Kidney (tissue), 14 donors: ENCODE measurements around the gene FTH1. TPM values are rescaled to one million over a fixed set of nuclear protein-coding genes. Genes with fewer than 3 reads are reported as not detected.

ENCODE experiments used
- DNase-seq, 5 donors: peaks; one replicate each; pipeline ENCODE4 v3.0.0-alpha.2; 2013 to 2020
- FAIRE-seq: peaks from 2 replicates; lab custom pipeline; 2012; peaks lifted over from hg19 to GRCh38; lab: Jason Lieb, UNC
- H3K27ac ChIP-seq, 2 donors: one replicate each; pipeline ENCODE4 v1.7.0; 2013; ENCODE audit warnings: low read depth in 2 of 2, low read length in 2 of 2, inconsistent platforms in 1 of 2
- H3K27me3 ChIP-seq: one replicate; pipeline ENCODE4 v1.7.1; 2013; ENCODE audit warnings: low read length, inconsistent platforms; ENCODE audit not compliant: control insufficient read depth, insufficient read depth
- H3K36me3 ChIP-seq, 3 donors: one replicate each; pipeline versions ENCODE4 v1.7.0 to v1.7.1; 2013; ENCODE audit warnings: low read length in 3 of 3, control low read depth in 1 of 3, inconsistent platforms in 1 of 3; ENCODE audit not compliant: insufficient read depth in 3 of 3, control insufficient read depth in 2 of 3
- H3K4me1 ChIP-seq, 3 donors: one replicate each; pipeline versions ENCODE4 v1.7.0 to v1.7.1; 2013; ENCODE audit warnings: low read length in 3 of 3, inconsistent platforms in 1 of 3, low read depth in 1 of 3; ENCODE audit not compliant: control insufficient read depth in 2 of 3, insufficient read depth in 2 of 3
- H3K4me3 ChIP-seq, 3 donors: one replicate each; pipeline versions ENCODE4 v1.7.0 to v1.8.1; 2013; ENCODE audit warnings: low read length in 3 of 3, control low read depth in 1 of 3, inconsistent platforms in 1 of 3
- H3K9ac ChIP-seq, 3 donors: one replicate each; pipeline versions ENCODE4 v1.7.0 to v1.7.1; 2013; ENCODE audit warnings: low read length in 3 of 3, control low read depth in 1 of 3, inconsistent platforms in 1 of 3
- H3K9me3 ChIP-seq, 3 donors: one replicate each; pipeline versions ENCODE4 v1.7.0 to v1.7.1; 2013; ENCODE audit warnings: low read length in 3 of 3, control low read depth in 1 of 3, inconsistent platforms in 1 of 3; ENCODE audit not compliant: control insufficient read depth in 2 of 3, insufficient read depth in 1 of 3
- CTCF ChIP-seq: IDR thresholded peaks from 3 replicates; pipeline ENCODE4 v1.5.1; 2012; ENCODE audit warnings: mild to moderate bottlenecking, moderate library complexity, borderline replicate concordance; ENCODE audit not compliant: insufficient read depth; ENCODE audit errors: extremely low read depth
- intact Hi-C: fragments of 100-400 bp; cut with DNase I; formaldehyde crosslinking; loops from one replicate; pipeline ENCODE4 v1.11.1; 2022
- polyA plus RNA-seq: library from polyadenylated mRNA; stranded (reverse); fragments of 350-450 nt; fragmentation: Illumina TruSeq; extraction: RNeasy Lipid Tissue Mini Kit (QIAGEN cat#74804); gene quantifications from one replicate; pipeline ENCODE4 v1.2.3, GENCODE V29; 2014; ENCODE audit warnings: low read depth, low replicate concordance; ENCODE audit not compliant: insufficient read depth
- total RNA-seq: library from RNA; stranded (reverse); fragmentation: NEBNext Ultra II Directional; extraction: Animal tissue kit (Norgen Biotek cat#: 25700); gene quantifications from one replicate; pipeline ENCODE4 v1.2.1, GENCODE V29; 2021
- donor health status: control.
- donor health status: control.
- donor health status: control.
- donor health status: control.
- donor health status: control.
- donor health status: DM: yes; HTN: yes; CAD: no.
- donor health status: Normal renal cell carcinoma (clear cell type).

The FTH1 gene
- total and polyA plus RNA-seq, 2 donors from 2014 or later = 3,221 to 7,914 TPM

DNA sequence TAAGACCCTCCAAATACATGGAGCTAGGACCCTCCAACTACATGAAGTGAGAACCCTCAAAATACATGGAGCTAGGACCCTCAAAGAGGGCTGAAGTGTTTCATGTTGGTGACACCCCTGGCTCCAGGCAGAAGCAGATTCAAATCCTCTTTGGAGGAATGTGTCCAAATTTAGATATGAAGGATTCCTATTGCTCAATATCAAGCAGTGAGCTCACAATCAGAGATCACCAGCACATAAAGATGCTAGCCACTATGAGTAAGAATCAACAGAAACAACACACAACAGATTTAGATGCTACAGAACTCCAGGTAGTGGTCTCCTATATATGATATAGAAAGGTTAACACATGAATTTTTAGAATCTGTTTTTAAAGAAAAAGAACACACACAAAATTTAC is 38.8 kb downstream of the FTH1 start:
- Histone ChIP-seq H3K4me3 (no peak overlapping the region), H3K36me3 (no peaks in the 10 kb centered on the region), H3K9ac (no peak overlapping the region), H3K9me3 (no peaks in the 10 kb centered on the region), H3K4me1 (peaks cover 0 to 7% (median 5%) of the 10 kb centered on the region in 3 donors), H3K27me3 (no peaks in the 10 kb centered on the region), H3K27ac (no peak overlapping the region)
- TF ChIP-seq CTCF = no peak
- intact Hi-C loops = no loop called here
- FAIRE-seq (no peak), DNase-seq (no peak)

DNA sequence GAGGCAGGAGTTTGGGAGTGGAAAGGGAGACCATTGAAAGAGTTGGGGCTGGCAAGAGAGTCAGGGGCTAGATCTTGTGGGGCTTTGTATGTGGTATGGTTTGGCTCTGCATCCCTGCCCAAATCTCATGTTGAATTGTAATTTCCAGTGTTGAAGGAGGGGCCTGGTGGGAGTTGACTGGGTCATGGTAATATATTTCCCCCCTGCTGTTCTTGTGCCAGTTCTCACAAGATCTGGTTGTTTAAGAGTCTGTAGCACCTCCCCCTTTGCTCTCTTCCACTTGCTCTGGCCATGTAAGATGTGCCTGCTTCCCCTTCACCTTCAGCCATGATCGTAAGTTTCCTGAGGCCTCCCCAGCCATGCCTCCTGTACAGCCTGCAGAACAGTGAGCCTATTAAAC is 39.9 kb downstream of the FTH1 start:
- no peak for DNase-seq
- no peak overlapping the region for H3K9ac ChIP-seq
- no peaks in the 10 kb centered on the region for H3K27me3 ChIP-seq
- no peak for TF ChIP-seq CTCF
- intact Hi-C loops = no loop called here
- peaks cover 6 to 16% (median 15%) of the 10 kb centered on the region in 3 donors for H3K4me1 ChIP-seq
- no peaks in the 10 kb centered on the region for H3K9me3 ChIP-seq
- H3K4me3 ChIP-seq = no peak overlapping the region
- FAIRE-seq = no peak
- no peaks in the 10 kb centered on the region for H3K36me3 ChIP-seq
- H3K27ac ChIP-seq = no peak overlapping the region

GRCh38 chr11:61926235-61926634 is 41.2 kb downstream of the FTH1 start:
- Histone ChIP-seq H3K27me3 (no peaks in the 10 kb centered on the region), H3K4me3 (no peak overlapping the region), H3K27ac (no peak overlapping the region), H3K4me1 (peaks cover 6 to 16% (median 15%) of the 10 kb centered on the region in 3 donors), H3K36me3 (no peaks in the 10 kb centered on the region), H3K9me3 (no peaks in the 10 kb centered on the region), H3K9ac (no peak overlapping the region)
- TF ChIP-seq CTCF = no peak
- intact Hi-C loops = no loop called here
- DNase-seq = no peak
- FAIRE-seq = no peak

DNA sequence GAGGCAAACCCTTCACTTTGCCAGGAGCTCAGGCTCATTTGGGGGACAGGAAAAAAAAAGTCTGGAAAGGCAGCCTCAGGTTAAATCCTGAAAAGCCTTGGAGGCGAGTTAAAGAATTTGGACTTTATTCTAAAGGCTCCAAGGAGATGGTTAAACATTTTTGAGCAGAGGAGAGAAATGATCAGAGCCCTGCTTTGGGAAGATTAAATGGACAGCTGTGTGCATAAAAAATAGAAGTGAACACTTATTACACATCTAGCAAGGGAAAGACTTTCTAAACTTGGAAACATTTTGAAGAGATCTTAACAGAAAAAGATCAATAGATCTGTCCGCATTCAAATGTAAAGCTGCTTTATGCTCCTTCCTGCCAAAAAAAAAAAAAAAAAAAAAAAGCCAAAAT is 41.7 kb downstream of the FTH1 start:
- no peak for TF ChIP-seq CTCF
- peaks cover 6 to 16% (median 15%) of the 10 kb centered on the region in 3 donors for H3K4me1 ChIP-seq
- no peaks in the 10 kb centered on the region for H3K36me3 ChIP-seq
- intact Hi-C loops = no loop called here
- no peaks in the 10 kb centered on the region for H3K9me3 ChIP-seq
- FAIRE-seq = no peak
- H3K27ac ChIP-seq = no peak overlapping the region
- no peak overlapping the region for H3K4me3 ChIP-seq
- no peak for DNase-seq
- no peak overlapping the region for H3K9ac ChIP-seq
- H3K27me3 ChIP-seq = no peaks in the 10 kb centered on the region
